Hypothalamus (tissue), 51 donors: ENCODE results near the gene SMCO2.
A peak's percentile ranks its signal among the peaks of the same experiment; 100 is the strongest.
"Not testable (repeated sequence)": the region's sequence is repeated elsewhere in the genome, so short reads cannot be mapped to it uniquely, and the experiment has no call there.

Source experiments
- DNase-seq, 51 donors: peaks; one replicate each; lab custom pipeline; 2025; lab: John Stamatoyannopoulos, UW

The SMCO2 gene

GRCh38 chr12:27523642-27524493 is 77.3 kb downstream of the SMCO2 start, which contains the start of gene PPFIBP1:
Gene PPFIBP1 (plus strand): TSS chr12:27524206. CDS start chr12:27633397, 109,191 bp downstream.
- peak; percentile 75 to 99 (median 96) for DNase-seq

GRCh38 chr12:27524494-27524835 is 77.9 kb downstream of the SMCO2 start:
- DNase-seq = no peak

DNA sequence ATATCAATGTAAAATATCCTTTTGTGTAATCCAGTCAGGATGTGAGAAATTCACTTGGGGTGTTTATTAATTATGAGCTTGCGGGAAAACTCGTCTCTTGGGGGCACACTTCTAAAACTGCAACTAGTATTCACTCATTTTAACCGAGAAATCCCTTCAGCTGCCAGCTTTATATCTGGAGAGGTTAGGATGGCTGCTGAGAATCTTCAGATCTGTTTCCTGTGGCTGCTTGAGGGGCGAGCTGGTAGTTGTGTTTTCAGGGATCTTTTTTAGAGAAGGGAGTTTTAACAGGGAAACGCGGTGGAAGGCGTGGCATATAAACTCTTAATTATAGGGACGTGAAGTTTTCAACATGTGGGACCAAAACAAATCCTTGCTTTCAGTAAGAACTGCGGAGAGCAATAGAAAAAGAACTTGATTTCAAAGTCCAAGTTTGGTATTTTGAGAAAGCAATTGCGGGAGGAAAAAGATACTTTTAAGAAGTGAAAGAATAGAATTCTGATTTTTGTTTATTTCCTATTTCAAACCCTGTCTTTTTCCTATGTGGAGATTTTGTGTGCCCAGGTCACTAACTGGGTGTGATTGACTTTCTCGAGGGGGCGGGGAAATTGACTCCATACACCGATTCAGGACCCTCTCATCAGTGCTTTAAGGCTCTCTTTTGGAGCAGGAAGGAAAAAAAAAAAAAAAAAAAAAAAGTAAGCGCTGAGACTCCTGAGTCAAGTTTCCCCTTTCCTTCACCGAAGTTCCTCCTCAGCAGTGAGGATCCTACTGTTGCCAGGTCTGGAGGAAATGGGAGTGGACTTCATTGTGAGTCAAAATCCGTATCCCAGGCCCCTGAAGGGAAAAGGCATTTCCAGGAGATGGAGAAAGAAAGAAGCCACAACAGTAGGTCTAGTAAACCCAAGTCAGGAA is 78.6 kb downstream of the SMCO2 start:
- DNase-seq = peak in 3 of 51 donors; percentile 17 to 34 (median 32)

- no peak for DNase-seq
Observed at GRCh38 chr12:27527512-27527911, 81.0 kb downstream of the SMCO2 start.

DNA sequence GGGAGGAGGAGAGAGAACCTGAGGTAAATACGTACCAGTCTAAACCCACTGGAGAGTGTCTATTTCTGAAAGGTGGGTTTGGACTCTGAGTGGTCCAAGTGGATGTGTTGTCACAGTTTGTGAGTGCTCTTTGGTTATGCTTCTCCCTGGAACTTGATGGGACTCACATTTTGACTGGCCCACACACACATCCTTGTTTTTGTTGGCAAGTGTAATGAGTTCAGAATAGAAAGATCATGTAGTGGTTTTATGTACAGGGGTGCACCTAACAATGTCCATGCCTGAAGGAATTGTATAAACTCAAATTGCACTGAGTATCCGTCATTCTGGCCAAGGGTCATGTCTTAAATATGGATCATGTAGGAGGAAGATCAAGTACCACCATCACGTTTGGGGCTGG is 82.3 kb downstream of the SMCO2 start:
- no peak for DNase-seq

DNA sequence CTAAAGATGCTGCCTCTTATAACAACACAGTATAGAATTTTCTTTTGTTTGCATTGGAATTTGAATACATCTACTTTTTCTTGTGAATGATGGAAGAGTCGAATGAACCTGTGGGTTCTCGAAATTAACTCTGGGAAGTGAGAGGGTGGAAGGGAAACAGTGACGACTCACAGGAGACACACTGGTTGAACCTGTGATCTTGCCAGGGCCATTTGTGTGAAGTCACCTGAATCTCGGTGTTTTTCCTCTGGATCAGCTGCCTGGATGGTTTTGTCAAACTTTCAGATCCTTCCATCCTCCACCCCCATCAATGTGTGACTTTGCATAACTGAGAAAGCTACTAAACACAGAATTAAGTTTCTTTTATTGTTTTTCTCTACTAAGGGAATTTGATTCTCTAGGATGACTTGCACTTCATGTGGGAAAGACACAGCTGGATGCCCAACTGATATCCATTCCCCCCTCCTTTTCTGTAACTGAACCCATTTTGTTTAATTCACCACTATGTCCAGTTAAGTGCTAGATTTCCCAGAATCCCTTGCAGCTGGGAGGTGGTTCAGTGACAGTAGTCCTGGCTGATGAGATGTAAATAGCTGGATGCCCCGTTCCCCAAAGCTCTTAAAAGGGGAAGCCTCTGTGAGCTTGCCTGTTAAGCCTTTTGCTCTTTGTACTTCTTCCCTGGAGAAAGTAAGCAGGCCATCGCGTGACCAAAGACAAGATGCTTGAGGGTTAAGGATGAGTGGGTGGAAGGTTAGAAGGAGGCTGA is 83.8 kb downstream of the SMCO2 start:
- no peak for DNase-seq

GRCh38 chr12:27531896-27532295 is 85.4 kb downstream of the SMCO2 start:
- no peak for DNase-seq

- DNase-seq = no peak
Observed at GRCh38 chr12:27534060-27534764, 87.7 kb downstream of the SMCO2 start.

GRCh38 chr12:27534765-27535161 is 88.2 kb downstream of the SMCO2 start:
- DNase-seq = no peak

- DNase-seq = no peak
Observed at GRCh38 chr12:27535318-27535717, 88.8 kb downstream of the SMCO2 start.

DNA sequence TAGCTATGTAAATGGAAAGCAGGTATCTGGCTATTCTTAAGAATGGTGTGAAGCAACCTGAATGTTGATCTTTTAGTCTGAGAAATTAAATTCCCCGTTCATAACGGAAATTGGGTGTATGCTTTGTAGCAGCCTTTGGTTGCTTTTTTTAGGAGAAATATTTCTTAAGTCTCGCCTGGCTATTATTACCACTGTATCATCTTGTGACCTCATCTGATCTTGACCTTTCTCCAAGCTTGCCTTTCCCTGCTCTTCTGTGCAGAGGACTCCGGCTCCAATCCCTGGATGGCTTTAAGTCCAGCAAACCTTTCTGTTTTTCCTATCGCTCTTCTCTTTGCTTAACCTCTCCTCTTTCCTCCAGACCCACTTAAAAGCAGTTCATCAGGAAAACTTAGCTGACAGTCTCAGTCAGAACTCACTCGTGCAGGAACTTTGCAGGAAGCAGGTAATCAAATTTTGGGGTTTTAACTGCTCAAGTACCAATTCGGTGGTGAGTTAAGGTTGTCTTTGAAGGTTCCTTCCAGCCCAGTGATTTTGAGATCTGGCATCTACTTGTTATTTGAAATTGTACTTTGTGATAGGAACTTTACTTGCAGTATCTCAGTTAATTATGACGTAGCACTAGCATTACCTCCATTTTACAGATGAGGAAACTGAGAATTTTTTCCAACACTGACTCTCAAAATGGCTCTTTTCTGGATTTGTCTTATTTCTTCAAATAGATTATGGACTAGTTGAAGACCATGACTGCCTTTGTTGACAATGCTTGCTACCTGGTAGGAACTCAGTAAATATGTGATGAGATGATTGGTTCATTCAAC is 91.5 kb downstream of the SMCO2 start:
- DNase-seq = no peak

- DNase-seq = no peak
Observed at GRCh38 chr12:27539191-27539631, 92.7 kb downstream of the SMCO2 start.

GRCh38 chr12:27541031-27541719 is 94.6 kb downstream of the SMCO2 start:
- no peak for DNase-seq

GRCh38 chr12:27542628-27543027 is 96.1 kb downstream of the SMCO2 start:
- no peak for DNase-seq

DNA sequence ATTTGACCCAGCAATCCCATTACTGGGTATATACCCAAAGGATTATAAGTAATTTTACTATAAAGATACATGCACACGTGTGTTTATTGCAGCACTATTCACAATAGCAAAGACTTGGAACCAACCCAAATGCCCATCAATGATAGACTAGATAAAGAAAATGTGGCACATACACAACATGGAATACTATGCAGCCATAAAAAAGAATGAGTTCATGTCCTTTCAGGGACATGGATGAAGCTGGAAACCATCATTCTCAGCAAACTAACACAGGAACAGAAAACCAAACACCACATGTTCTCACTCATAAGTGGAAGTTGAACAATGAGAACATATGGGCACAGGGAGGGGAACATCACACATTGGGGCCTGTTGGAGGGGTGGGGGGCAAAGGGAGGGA is 98.3 kb downstream of the SMCO2 start:
- not testable (repeated sequence) for DNase-seq

GRCh38 chr12:27545665-27546064 is 99.1 kb downstream of the SMCO2 start:
- no peak for DNase-seq

DNA sequence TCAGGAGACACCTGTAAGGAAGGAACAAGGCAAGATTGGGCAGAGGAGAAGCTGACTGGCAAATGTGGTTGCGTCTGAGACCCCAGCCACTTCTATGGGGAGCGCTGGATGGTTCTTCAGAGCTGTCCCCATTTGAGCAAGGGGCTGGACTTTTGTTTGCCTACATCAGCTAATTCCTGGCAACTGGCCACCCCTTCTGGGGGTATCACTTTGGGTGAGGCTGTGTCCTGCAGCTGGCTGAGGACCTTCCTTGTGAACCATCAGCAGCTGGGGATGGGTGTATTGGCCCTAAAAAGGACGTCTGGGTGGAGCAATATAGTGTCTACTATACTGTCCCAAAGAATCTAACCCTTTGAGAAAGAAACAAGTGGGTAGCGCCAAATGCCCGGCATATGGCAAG is 101.1 kb downstream of the SMCO2 start:
- DNase-seq = no peak
